ENCODE measurements around the gene ARPC1A. TPM values are rescaled to one million over a fixed set of nuclear protein-coding genes. Genes with fewer than 3 reads are reported as not detected.
"Not testable (repeated sequence)": the region's sequence is repeated elsewhere in the genome, so short reads cannot be mapped to it uniquely, and the experiment has no call there.

Gene ARPC1A
- total RNA-seq: 101 and 169 TPM in 2 replicates

DNA sequence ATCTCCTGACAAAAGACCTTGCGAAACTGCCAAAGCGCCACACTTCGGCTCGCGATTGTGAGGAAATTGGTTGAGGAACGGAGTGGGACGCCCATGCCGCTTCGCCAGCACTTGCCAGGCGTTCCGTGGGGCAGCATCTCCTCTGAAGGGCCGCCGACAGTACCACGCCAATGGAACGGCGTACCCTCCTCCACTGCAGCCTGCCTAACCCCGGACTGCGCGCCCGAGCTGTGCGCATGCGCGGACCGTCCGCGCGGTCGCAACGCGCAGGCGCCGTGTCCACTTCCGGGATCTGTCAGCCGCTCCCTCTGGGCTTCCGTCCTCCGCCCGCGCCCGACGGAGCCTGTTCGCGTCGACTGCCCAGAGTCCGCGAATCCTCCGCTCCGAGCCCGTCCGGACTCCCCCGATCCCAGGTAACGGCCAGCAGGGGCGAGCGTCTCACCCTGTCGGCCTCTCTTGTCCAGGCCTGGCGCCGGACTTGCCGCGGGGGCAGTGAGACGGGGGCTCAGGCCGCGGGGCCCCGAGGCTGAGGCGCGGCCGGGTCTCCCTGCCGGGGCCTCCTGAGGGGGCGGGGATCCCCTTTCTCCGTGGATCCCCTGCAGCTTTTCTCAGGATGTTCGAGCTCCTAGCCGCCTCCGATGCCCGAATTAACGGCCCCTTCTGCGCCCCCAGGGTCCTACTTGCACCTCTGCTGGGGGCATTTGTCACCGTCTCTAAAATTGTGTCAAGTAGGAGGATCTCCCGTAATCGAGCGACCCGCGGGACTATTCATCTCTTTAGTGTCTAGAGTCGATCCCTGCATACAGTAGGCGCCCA is at the start of gene ARPC1A:
ARPC1A (plus strand) TSS at position 307 of the 816 bp plus-strand sequence. CDS start 7,456 bp downstream, outside the sequence.
- DNase-seq (ENCODE audit: low read depth): peak; percentile 84

DNA sequence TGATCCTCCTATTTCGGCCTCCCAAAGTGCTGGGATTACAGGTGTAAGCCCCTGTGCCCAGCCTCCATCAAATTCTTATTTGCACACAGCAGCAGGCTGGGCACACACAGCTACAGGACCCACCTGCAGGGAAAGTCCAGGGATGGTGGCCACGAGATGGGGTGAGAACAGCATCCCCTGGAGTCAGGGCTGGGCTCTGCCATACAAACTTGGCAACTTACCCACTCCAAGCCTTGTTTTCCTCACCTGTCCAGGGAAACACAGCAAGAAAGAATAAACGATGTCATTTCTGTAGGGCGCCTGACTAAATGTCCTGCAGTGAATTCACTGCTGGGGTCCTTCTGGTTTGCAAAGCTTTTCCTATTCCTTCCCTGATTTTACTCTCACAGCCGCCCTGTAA is 47.5 kb upstream of the ARPC1A start:
- DNase-seq (ENCODE audit: low read depth): no peak

DNA sequence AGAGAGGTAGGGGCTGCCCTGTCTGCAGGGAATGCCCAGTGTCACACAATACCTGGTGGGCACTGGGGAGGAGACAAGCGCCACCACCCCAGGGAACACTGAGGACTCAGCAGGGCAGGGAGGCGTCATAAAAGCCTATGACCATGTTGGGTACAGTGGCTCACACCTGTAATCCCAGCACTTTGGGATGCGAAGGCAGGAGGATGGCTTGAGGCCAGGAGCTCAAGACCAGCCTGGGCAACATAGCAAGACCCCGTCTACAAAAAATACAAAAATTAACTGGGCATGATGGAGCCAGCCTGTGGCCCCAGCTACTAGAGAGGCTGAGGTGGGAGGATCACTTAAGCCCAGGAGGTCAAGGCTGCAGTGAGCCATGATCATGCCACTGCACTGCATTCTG is 41.5 kb upstream of the ARPC1A start:
- not testable (repeated sequence) for DNase-seq (ENCODE audit: low read depth)

DNA sequence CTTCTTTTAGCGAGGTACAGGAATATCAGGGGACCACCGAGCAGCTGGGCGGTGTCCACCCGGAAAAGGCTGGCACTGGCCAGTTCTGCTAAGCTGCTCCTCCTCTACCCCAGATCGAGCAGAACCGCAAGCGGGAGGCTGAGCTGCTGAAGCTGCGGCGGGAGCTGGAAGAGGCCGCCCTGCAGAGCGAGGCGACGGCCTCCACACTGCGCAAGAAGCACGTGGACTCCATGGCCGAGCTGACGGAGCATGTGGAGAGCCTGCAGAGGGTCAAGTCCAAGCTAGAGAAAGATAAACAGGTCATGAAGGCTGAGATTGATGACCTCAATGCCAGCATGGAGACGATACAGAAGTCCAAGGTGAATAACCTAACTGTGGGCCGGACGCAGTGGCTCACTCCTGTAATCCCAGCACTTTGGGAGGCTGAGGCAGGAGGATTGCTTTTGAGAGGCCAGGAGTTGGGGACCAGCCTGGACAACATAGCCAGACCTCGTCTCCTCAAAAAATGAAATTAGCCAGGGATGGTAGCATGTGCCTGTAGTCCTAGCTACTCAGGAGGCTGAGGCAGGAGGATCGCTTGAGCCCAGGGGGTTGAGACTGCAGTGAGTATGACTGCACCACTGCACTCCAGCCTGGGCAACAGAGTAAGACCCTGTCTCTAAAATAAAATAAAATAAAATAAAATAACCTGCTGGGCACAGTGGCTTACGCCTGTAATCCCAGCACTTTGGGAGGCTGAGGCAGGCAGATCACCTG is 37.7 kb upstream of the ARPC1A start:
- DNase-seq (ENCODE audit: low read depth): no peak

DNA sequence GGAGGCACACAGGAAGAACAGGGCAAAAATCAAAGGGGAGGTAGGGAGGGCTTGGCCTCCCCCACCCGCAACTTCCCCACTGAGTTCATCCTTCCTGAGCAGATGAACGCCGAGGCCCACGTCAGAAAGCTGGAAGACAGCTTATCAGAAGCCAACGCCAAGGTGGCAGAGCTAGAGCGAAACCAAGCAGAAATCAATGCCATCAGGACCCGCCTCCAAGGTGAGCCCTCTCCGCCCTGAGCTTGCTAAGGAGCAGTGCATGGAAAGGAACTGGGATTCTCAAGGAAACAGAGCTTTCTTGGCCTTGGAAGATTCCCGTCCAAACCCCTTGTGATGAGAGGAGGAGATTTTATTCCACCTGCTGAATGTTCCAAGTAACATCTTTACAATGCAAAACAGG is 36.5 kb upstream of the ARPC1A start:
- no peak for DNase-seq (ENCODE audit: low read depth)

DNA sequence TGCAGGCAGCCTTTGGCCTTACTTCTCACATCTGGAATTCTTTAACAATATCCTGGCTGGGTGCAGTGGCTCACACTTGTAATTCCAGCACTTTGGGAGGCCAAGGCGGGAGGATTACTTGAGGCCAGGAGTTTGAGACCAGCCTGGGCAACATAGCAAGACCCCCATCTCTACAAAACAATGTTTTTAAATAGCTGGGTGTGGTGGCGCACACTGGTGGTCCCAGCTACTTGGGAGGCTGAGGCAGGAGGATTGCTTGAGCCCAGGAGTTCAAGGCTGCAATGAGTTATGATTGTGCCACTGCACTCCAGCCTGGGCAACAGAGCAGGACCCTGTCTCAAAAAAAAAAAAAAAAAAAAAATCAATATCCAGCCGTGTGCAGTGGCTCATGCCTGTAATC is 35.5 kb upstream of the ARPC1A start:
- not testable (repeated sequence) for DNase-seq (ENCODE audit: low read depth)

DNA sequence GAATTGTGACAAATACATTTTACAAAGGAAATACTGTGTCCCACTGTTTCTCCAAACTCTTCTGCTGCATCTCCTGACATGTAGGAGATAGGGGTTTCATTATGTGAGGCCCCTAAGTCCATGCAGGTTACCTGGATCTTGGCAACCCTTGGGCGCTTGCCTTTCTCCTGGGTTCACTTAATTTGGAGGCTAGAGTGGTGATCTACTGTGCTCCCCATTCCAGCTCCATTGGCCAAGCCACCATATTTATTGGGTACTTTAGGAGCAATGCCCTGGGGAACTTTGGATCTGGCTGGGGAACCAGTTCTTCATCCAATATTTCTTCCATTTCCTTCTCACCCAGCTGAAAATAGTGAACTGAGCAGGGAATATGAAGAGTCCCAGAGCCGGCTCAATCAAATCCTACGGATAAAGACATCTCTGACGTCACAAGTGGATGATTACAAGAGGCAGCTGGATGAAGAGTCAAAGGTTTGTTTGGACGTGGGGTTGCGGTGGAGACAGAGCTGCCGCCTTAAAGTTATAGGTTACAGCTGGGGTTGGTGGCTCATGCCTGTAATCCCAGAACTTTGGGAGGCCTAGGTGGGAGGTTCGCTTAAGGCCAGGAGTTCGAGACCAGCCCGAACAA is 34.6 kb upstream of the ARPC1A start:
- no peak for DNase-seq (ENCODE audit: low read depth)

DNA sequence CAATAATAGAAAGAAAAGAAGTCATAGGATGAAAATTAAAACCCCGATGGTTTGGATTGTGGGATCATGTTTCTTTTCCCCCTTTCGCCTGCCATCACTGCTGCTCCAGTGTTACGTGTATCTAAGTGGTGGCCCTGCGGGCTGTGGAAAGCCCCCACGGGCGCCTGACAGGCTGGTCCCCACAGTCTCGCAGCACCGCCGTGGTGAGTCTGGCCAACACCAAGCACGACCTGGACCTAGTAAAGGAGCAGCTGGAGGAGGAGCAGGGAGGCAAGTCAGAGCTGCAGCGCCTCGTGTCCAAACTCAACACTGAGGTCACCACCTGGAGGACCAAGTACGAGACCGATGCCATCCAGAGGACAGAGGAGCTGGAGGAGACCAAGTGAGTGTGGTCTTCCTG is 33.6 kb upstream of the ARPC1A start:
- no peak for DNase-seq (ENCODE audit: low read depth)

DNA sequence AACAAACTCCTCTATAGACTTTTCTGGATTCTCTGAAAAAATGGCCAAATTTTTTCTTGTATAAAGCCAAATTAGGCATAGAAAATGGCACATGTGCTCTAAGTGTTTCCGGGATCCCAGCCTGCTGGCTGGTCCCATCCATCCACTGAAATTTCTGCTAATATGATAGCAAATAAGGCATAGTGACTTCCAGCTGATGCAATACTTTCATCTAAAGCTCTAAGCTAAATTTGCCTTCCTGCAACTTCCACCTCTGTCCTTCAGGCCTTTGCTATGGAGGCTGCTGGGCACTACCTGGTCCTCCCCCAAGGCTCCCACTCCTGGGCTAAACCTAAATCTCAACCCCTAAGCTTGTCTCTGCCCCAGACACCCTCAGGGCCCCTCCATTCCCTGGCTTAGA is 32.5 kb upstream of the ARPC1A start:
- DNase-seq (ENCODE audit: low read depth): no peak

DNA sequence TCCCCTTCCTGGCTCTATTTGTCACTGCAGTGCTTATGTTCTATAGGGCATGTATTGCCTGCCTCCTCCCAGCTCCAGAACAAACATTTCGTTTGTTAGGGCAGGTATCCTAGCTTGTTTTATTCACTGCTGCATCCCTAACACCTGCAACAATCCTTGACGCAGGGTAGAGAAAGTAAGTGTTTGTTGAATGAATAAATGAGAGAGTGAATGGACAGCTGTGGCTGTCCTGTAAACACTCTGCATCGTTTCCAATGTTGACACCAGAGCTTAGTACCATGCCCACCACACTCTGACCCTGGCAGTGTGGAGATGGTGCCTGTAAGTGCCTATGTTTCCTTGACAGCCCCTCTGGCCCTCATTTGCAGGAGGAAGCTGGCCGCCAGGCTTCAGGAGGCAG is 32.0 kb upstream of the ARPC1A start:
- no peak for DNase-seq (ENCODE audit: low read depth)

DNA sequence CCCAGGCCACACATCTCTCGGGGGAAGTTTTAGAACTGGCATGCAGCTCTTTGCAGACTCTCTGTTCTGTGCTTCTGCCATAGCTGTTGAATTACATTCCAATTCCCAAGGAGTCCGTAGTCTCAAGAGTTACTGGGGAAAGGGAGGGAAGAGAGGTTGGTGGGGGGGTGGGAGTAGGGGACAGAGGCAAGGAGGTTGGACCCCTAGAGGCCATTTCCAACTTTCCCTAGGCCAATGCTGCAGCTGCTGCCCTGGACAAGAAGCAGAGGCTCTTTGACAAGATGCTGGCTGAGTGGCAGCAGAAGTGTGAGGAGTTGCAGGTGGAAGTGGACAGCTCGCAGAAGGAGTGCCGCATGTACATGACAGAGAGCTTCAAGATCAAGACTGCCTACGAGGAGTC is 29.2 kb upstream of the ARPC1A start:
- no peak for DNase-seq (ENCODE audit: low read depth)

DNA sequence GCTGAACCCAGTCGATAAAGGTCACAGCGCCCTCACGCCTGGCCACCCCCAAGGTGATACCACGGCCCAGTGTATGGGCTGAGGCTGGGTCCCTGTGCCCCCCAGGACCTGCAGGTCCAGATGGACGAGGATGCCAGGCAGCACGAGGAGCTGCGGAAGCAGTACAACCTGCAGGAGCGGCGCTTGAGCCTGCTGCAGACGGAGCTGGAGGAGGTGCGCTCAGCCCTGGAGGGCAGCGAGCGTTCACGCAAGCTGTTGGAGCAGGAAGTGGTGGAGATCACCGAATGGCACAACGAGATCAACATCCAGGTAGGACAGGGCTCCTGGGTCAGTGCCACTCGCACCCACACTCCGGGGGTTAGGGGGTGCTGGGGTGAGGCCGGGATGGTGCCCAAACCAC is 24.2 kb upstream of the ARPC1A start:
- DNase-seq (ENCODE audit: low read depth): no peak

DNA sequence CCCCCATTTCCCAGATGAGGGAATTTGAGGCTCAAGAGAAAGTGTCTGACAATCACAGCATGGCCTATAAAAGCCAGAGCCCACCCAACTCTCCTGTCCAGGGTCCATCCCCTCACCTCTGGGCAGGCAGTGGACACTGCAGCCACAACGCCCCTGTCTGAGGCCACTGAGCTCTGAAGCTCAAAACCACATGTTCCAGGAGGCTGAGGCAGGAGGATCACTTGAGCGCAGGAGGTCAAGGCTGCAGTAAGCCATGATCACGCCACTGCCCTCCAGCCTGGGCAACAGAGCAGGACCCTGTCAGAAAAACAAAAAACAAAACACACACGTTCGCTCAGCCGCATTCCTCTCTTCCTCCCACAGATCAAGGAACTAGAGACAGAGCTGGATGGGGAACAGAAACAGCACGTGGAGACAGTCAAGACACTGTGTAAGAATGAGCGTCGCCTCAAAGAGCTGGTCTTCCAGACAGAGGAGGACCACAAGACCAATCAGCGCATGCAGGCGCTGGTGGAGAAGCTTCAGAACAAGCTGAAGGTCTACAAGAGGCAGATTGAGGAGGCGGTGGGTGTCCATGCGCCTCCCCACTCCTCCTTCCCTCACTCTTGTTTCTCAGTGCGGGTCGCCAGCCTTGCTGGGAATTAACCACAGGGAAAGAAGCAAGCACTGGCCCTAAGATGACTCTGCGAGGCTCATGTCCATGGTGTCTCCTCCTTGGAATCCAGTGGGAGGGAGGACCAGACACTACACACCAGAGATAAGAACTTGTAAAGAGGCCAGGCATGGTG is 20.0 kb upstream of the ARPC1A start:
- DNase-seq (ENCODE audit: low read depth): no peak

DNA sequence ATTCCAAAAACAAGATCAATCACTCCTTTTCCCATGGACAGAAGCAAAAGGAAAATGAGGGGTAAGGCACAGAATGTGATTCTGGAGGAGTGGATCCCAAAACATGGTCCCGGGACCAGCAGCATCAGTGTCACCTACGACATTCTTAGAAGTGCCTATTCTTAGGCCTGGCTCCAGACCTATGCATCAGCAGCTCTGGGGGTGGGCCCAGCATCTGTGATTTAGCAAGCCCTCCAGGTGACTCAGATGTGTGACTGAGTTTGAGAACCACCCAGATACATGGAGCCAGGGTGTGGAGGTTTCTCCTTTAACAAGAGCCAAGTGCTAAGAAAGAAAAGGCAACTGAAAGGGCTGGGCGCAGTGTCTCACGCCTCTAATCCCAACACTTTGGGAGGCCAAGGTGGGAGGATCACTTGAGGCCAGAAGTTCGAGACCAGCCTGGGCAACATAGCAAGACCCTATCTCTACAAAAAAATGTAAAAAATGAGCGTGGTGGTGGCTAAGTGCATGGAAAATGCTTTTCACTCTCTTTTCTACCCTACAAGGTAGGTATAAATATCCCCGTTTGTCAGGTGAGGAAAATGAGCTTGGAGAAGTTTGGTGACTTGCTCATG is 17.1 kb upstream of the ARPC1A start:
- DNase-seq (ENCODE audit: low read depth): peak; percentile 43

DNA sequence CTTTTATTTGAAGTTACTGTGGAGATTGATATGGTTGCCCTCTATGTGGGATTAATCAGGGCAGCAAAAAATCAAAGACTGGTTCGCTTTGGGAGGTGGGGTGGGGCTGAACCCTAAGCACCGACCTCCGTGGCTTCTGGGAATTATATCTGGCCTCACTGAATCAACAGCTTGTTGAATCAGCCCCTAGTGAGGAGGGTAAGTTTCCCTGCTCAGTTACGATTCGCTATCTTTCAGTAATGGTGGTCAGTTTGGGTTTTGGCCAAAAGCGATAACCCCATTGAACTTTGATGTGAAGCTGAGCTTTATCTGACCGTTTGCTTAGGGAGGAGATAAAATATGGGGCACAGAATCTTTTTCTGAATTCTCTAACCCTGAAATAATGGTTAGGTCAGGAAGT is 16.6 kb upstream of the ARPC1A start:
- no peak for DNase-seq (ENCODE audit: low read depth)

DNA sequence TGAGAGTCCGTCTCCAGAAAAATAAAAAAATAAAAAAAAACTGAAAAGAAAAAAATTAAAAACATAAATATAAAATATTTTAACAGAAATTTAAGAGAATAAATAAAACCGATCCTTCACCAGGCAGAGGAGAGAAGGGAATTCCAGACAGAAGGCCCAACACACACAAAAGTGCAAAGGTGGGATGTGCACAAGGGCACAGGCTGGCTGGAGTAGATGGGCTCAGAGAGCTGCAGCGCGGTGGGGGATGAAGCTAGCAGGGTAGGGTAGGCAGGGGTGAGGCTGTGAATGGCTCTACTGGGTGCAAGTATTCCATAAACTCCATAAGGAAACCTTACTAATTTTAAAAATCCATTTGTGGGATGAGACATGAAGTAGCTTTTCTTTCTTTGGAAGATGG is 15.7 kb upstream of the ARPC1A start:
- DNase-seq (ENCODE audit: low read depth): no peak

DNA sequence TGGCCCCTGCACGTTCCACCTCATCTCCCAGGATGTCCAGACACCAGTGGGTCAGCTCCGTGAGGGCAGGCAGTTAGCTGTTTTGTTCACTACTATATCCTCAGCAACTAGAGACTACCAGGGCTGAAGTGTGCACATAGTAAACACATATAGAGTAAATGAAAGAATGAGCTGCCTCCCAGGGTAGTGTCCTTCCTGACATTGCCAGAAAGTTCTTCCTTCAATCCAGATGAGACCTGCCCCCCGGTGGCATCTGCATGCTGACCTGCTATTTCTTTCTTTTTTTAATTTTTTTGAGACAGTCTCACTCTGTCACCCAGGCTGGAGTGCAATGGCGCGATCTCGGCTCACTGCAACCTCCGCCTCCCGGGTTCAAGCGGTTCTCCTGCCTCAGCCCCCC is 14.0 kb upstream of the ARPC1A start:
- DNase-seq (ENCODE audit: low read depth): no peak

DNA sequence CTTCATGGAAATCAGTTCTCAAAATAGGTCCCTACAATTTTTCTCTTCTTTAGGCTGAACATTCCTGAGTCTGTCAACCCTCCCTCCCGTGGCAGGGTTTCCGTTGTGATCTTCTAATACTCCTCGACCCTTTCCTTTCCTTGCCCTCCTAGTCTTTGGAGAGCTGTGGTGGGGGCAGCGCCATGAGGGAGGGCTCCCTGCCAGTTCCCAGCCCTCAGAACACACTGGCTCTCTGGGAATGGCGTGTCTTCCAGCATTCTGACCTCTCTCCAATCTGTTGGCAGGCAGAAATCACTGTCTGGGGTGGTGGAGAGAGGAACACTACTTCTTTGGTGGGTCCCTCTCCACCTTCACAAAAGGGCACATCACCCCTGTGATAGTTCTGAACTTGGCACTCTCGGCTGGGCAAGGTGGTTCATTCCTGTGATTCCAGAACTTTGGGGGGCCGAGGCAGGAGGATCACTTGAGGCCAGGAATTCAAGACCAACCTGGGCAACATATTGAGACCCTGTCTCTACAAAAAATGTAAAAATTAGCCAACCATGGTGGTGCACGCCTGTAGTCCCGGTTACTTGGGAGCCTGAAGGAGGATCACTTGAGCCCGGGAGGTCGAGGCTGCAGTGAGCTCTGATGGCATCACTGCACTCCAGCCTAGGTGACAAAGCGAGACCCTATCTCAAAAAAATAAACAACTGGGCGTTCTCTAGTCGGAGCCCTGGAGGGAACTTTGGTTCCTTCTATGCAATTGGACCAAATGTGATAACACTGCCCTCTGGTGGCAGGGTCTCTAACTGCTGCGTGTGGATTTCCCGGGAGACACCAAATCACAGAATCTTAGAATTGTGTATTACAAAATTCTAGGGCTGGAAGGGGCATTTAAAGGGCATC is 13.1 kb upstream of the ARPC1A start:
- peak; percentile 41 for DNase-seq (ENCODE audit: low read depth)

DNA sequence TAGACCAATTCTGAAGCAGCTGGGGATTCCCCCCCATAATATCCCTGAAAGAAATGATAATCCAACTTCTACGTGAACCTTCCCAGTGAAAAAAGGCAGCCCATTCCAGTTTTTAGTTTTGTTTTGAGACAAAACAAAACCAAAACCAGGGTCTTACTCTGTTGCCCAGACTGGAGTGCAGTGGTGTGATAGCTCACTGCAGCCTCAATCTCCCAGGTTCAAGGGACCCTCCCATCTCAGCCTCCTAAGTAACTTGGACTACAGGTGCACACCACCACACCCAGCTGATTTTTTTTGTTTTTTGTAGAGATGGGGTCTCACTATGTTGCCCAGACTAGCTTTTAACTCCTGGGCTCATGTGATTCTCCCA is 12.5 kb upstream of the ARPC1A start:
- no peak for DNase-seq (ENCODE audit: low read depth)

DNA sequence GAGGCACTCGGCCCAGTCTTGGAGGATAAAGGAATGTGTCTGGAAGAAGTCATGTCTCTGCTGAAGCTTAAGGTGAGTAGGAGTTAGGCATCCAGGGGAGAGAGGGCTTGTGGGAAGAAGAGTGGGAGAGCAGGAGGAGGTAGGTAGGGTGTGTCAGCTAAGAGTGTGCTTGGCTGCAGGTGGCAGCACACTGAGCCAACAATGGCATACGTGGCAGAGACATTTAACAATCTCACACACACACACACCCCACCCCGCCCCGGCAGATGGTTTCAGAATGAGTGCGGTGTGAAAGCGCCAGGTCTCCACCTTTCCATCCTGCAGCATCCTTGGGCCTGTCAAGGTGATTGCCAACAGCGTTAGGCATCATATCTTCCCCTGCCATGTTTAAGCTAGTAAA is 11.2 kb upstream of the ARPC1A start:
- DNase-seq (ENCODE audit: low read depth): no peak

DNA sequence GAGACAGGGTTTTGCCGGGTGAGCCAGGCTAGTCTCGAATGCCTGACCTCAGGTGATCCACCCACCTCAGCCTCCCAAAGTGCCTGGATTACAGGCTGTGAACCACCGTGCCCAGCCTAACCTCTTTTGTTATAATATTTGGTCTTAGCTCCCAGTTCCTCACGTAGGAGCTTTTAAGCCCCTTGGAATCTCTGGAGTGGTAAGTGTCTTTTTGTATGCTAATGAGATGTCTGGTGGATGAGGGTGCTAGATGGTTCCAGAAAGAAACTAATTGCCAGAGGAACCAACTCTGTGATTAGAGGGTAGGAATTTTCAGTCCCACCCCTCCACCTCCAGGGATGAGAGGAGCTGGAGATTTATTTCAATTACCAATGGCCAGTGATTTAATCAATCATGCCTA is 5.3 kb upstream of the ARPC1A start:
- DNase-seq (ENCODE audit: low read depth): no peak
